Stimulated activated CD4-positive, alpha-beta T cell treated with anti-CD3 and anti-CD28 coated beads, Interleukin-15, amount 100 ng/mL, for 48 hours (primary cell): ENCODE measurements around the gene IGDCC3.
"Not testable (repeated sequence)": the region's sequence is repeated elsewhere in the genome, so short reads cannot be mapped to it uniquely, and the experiment has no call there.

Experiments used
- DNase-seq, 2 donors: peaks; one replicate each; pipeline ENCODE4 v3.0.0-alpha.2; 2020; ENCODE audit warnings: low read depth in 2 of 2

IGDCC3 gene

GRCh38 chr15:65406424-65407000 lies 28.7 kb upstream of the IGDCC3 start:
- DNase-seq = no peak

- DNase-seq = no peak
Measured at GRCh38 chr15:65405791-65406423, 28.1 kb upstream of the IGDCC3 start.

DNA sequence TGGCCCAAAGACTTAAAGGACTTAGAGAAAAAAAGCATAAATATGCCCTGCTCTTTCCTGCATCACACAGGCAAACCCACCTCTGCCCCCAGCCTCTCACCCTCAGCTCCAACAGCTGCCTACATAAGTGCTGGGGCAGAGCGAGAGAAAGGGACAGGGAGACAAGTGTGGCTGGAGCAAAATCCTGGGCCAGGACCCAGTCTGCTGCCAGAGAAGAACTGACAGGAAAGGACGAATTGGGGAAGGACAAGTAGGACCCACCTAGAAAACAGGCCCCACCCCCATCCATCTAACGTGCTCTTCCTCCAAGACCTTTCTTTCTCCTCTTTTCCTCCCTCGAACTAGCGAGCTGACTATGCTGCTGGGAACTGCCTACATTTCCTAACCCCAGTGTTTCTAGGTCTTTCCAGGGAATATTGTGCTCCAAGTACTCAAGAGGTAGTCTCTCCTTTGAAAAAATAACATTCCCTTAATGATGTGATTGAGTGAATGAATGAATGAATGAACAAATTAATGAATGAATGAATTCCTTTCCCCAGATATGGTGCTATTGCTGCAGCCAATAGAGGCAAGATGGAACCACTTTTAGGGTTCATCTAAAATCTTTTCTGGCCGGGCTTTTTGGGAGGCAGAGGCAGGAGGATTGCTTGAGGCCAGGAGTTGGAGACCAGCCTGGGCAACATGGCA lies 26.5 kb upstream of the IGDCC3 start:
- DNase-seq = no peak

GRCh38 chr15:65402961-65403360 lies 25.2 kb upstream of the IGDCC3 start:
- DNase-seq = no peak

DNA sequence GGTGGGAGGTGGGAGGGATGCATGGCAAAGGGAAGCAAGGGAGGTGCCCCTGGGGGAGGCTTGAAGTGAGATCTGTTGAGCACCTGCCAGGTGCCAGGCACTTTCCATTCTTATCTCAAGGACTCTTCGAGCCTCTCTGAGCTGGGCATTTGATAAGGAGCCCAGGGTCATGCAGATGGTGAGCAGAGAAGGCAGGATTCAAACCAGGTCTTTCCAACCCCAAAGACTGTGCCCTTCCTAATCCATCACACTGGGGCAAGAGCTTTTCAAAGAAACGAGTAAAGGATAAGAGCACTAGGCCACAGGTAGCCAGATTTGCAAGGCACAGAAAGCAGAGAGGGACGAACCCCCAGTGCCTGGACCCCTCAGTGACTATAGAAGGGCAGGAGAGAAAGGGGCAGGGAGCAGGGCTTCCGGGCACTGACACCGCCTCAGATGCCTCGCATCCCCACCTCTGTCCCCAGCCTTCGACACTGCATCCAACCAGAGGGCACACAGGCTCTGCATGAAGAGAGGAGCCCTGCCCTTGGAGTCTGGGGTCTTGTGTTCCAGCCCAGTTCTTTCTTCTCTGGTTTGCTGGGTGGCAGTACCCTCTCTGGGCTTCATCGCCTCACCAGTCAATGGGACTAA lies 23.9 kb upstream of the IGDCC3 start:
- DNase-seq = no peak

DNA sequence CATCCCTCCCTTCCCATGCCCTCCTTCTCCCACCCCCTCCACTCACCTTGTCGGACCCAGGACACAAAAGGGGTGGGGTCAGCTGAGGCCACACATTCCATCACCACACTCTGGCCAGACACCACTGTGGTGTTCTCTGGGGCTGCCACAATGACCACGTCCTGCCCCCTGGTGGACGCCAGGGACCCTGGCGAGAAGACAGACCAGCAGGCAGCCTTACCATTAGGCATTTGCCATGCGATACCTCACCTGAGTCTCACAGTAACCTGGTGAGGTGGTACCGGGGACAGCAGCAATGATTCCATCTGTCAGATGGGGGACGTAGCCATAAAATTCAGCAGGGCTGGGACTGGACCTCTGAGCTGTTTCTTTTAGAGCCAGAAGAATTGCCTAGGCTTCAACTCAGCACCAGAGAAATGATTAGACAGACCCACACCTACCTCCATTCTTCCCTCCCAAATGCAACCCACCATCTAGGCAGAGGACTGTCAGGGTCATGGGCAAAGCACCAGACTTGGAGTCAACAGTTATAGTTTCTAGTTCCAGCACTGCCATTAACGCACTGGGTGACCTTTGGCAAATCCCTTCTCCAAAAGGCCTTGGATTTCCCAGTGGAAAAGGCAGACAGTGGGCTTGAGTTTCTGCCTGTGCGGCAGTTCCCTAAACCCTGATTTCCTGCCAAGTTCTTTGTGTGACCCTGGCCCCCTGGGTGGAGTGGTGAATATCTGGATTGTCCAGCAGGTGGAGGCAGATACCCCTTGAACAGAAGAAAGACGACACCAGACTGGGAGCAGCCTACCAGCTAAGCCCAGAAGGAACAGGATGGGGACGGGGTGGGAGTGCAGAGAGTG lies 23.2 kb upstream of the IGDCC3 start:
- peak; percentile 30 to 35 for DNase-seq

DNA sequence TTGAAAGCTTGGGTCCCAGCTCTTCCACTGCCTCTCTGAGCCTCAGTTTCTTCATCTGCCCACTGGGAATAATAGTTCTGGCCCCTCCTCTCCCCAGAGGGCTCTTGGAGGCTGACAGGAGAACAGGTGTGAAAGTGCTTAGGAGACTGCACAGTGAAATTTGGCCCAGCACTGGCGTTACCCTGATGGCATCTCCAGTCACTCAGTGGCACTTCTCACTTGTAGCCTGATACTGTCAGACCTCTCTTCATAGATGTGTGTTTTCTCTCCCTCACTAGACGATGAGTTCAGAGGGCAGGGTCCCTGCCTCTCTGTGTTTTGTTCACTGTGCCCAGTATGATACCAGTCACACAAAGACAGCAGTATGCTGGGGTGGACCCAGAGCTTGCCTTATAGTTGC lies 22.2 kb upstream of the IGDCC3 start:
- no peak for DNase-seq

GRCh38 chr15:65399001-65399706 lies 21.4 kb upstream of the IGDCC3 start:
- DNase-seq = no peak

- not testable (repeated sequence) for DNase-seq
Measured at GRCh38 chr15:65398486-65398885, 20.7 kb upstream of the IGDCC3 start.

- DNase-seq = no peak
Measured at GRCh38 chr15:65396965-65397317, 19.1 kb upstream of the IGDCC3 start.

DNA sequence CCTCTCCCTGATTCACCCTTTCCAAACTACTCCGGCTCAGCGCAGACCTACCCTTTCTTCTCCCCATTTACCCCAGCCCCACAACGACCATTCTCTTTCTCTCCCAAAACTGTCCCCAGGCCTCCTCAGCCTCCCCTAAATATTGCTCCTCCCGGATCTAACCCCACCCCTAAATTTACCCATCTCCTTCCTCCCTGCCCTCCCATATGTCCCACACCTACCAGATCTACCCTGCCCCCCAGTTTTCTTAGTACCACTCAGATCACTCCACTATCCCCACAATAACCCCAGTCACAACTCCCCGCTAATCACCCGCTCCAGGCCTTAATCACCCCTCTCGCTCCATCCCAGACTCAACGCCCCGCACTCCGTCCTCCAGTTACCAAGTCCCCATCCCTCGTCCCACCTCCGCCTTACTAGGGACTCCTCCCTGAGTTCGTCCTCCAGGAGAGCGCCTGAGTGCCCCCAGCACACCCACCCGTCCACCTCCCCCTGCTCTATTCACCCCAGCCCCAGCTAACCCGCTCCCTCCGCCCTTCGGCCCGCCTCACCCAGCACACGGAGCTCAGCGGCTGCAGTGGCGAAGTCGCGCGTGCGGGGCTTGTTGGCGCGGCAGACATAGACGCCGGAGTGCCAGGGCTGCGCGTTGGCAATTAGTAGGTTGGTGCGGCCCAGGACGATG lies 18.6 kb upstream of the IGDCC3 start:
- no peak for DNase-seq

GRCh38 chr15:65395567-65396202 lies 17.9 kb upstream of the IGDCC3 start:
- no peak for DNase-seq

DNA sequence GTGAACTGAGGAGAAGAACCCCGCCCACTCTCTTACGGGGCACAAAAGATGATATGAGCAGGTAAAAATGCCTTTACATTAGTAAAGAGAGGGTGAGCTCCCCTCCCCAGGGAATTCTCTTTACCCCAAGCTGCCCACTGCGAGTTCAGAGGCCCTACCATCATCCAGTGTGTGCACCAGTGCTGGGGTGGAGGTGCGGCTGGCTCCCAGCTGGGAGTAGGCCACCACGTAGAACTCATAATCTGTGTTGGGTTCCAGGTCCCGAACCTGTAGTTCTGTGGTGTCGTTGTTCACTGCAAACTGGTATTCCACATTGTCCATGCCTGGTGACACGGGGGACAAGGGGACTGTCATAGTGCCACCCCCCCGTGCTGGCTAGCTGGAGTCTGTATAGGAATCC lies 17.1 kb upstream of the IGDCC3 start:
- no peak for DNase-seq

DNA sequence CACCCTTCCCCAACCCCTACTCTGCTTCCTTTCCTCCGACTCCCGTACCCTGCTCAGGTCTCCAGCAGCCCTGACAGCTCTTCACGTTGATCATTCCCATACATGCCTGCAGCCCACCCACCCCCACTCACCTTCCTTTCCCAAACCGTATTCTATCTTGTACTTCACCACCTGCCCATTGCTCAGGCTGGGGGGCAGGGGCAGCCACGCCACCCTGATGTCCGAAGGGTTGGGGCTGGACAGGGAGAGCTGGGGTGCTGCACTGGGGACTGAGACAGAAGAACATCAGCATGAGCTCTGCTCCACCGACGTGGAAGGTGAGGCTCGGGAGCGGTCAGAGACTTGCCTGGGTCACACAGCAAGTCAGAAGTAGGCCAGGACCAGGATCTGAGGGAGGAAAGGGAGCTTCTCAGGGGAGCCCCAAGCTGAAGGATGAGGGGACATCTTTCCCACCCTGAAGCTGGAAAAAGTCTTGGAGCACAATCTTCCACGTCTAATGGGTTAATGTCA lies 16.5 kb upstream of the IGDCC3 start:
- DNase-seq = no peak

DNA sequence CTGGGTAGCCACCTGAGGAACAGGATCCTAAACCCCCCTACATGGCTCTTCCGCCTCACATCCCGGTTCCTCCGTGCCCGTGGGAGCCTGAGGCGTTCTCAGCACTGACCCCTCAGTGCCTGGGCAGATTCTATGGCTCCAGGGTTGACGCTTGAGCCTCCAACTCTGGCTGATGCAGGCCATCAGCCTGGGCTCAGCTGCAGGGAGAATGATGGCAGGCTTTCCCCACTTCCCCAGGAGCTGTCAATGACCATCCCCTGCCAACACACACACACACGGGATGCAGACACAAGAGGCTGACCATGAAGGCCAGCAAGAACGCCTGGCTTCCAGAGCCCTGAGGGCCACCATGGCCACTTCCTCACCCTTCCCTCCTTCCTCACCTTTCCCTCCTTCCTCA lies 15.8 kb upstream of the IGDCC3 start:
- no peak for DNase-seq

DNA sequence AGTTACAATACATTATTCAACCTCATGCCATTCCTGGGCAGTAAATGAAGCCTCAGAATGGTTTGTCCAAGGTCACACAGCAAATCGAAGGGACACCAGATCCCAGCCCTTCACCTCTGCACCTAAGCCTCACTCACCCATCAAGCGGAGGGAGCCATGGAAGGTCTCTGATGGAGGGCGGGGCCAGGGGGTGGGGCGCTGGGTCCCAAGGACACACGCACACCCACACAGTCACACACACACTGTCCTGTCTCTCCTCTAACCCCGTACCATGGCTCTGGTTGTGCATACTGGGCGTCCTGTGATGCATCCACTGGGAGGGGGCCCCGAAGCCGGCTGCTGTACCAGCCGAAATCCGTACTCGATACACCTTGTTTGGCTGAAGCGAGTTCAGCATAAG lies 15.3 kb upstream of the IGDCC3 start:
- no peak for DNase-seq

DNA sequence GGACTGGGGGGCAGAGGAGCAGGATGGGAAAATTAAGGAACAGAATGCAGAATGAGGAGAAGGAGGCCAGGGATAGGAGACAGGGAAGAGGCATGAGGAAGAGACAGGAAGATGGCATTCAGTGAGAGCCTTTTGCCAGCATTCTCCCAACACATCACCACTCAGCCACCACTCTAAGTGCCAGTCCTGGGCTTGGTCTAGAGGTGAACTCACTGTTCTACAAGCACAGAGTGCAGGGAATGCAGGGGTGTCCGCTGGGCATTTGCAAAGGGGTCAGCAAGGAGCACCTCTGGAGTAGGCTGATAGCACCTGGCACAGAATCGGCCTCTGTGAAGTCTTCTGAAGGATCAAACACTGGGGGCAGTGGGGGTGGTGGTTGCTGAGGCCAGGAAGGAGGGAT lies 14.6 kb upstream of the IGDCC3 start:
- no peak for DNase-seq

DNA sequence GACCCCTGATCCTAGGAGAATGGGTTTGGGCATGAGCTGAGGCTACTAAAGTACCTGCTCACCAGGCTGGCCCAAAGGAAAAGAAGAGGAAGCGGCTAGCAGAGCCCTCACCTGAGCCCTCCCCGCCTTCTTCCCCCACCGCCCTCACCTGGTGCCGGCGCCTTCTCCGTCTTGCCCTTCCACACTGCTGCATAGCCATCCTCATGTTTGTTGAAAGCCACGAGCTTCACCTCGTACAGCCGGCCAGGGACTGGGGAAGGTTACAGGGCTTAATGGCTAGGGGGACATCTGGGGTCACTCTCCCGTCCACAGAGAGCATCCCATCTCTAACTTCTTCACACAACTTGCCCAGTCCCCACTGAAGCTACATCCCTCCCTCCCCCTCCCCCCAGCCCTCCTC lies 13.9 kb upstream of the IGDCC3 start:
- no peak for DNase-seq

GRCh38 chr15:65390447-65390846 lies 12.6 kb upstream of the IGDCC3 start:
- no peak for DNase-seq

DNA sequence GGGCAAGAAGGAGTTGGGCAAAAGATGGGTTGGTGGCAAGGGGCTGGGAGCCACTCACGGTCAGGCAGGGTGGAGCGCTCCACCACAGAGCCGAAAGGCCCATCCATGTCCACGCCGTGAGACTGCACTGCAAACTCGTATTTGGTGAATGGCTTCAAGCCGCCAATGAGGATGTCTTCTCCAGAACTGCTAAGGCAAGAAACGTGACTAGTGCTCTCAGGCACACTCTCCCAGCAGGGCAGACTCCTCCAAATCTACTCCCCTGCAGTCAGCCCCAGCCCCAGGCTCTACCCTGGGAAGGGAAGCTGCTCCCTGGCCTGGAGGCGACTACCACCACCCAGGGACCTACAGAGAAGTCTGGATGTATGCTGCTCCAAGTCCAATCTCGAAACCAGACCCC lies 11.4 kb upstream of the IGDCC3 start:
- DNase-seq = no peak
